Activated T-helper 2 cell treated with anti-CD3 and anti-CD28 coated beads, Interferon-gamma antibody, Interleukin-2, Interleukin-4, amounts not matched to agents 10 μg/mL and 5 μg/mL and 100 μg/mL, durations not matched to agents 14 hours and 24 hours and 36 hours (primary cell): ENCODE results near the gene DOCK1. TPM values are rescaled to one million over a fixed set of nuclear protein-coding genes. Genes with fewer than 3 reads are reported as not detected.

Experiments
- DNase-seq: peaks from one replicate; pipeline ENCODE4 v3.0.0; 2021; ENCODE audit warnings: low spot score
- H3K27ac Mint-ChIP-seq: one replicate; pipeline ENCODE4 v1.8.0; 2021; ENCODE audit warnings: mixed read lengths
- H3K27me3 Mint-ChIP-seq: one replicate; pipeline ENCODE4 v1.8.0; 2021; ENCODE audit warnings: low read depth, mixed read lengths
- H3K36me3 Mint-ChIP-seq: one replicate; pipeline ENCODE4 v1.8.0; 2021; ENCODE audit warnings: low read depth, mixed read lengths
- H3K4me1 Mint-ChIP-seq: one replicate; pipeline ENCODE4 v1.8.0; 2021; ENCODE audit warnings: low read depth, mixed read lengths
- H3K4me3 Mint-ChIP-seq: one replicate; pipeline ENCODE4 v1.8.0; 2021; ENCODE audit warnings: low read depth, mild to moderate bottlenecking, moderate library complexity, mixed read lengths
- H3K9me3 Mint-ChIP-seq: one replicate; pipeline ENCODE4 v1.8.0; 2021; ENCODE audit warnings: mixed read lengths
- intact Hi-C: fragments of 100-400 bp; cut with micrococcal nuclease; formaldehyde crosslinking; loops from one replicate; pipeline ENCODE4 v1.15.1; 2023
- total RNA-seq: library from RNA; stranded (reverse); gene quantifications from 2 replicates; pipeline ENCODE4 v1.2.3, GENCODE V29; 2022

Gene DOCK1
- total RNA-seq, 1 donor from 2014 or later: 0.59 TPM

DNA sequence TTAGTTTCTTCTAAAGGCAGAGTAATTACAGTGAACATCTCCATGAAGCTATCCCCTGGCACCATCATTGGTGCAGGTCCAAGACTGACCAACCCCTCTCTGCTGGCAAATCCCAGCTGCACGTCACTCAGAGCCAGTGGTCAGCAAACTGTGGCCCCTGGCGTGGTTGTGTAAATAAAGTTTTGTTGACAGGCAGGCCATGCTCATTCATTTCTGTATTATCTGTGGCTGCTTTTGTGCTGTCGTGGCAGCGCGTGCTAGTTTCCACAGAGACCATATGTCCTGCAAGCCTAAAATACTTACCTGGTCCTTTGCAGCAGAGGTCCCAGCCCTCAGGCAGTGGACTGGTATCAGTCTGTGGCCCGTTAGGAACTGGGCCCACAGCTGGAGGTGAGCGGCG, 526.3 kb downstream of the DOCK1 start:
- H3K36me3 Mint-ChIP-seq: no peaks in the 10 kb centered on the region
- no peaks in the 10 kb centered on the region for H3K4me1 Mint-ChIP-seq
- no peaks in the 10 kb centered on the region for H3K27me3 Mint-ChIP-seq
- H3K27ac Mint-ChIP-seq: no peak overlapping the region
- DNase-seq: no peak
- intact Hi-C loops: no loop called here
- H3K9me3 Mint-ChIP-seq: no peaks in the 10 kb centered on the region
- H3K4me3 Mint-ChIP-seq: no peak overlapping the region

GRCh38 chr10:127434006-127434405, 528.8 kb downstream of the DOCK1 start:
- Mint-ChIP-seq H3K27me3 (no peaks in the 10 kb centered on the region), H3K27ac (no peak overlapping the region), H3K4me3 (no peak overlapping the region), H3K9me3 (no peaks in the 10 kb centered on the region), H3K4me1 (no peaks in the 10 kb centered on the region), H3K36me3 (no peaks in the 10 kb centered on the region)
- DNase-seq: no peak
- intact Hi-C loops: no loop called here

- no peak overlapping the region for H3K27ac Mint-ChIP-seq
- H3K4me1 Mint-ChIP-seq: no peaks in the 10 kb centered on the region
- no peak for DNase-seq
- intact Hi-C loops: no loop called here
- no peaks in the 10 kb centered on the region for H3K36me3 Mint-ChIP-seq
- H3K4me3 Mint-ChIP-seq: no peak overlapping the region
- H3K9me3 Mint-ChIP-seq: no peaks in the 10 kb centered on the region
- no peaks in the 10 kb centered on the region for H3K27me3 Mint-ChIP-seq
These were observed 530.0 kb downstream of the DOCK1 start for GRCh38 chr10:127435246-127435645.

DNA sequence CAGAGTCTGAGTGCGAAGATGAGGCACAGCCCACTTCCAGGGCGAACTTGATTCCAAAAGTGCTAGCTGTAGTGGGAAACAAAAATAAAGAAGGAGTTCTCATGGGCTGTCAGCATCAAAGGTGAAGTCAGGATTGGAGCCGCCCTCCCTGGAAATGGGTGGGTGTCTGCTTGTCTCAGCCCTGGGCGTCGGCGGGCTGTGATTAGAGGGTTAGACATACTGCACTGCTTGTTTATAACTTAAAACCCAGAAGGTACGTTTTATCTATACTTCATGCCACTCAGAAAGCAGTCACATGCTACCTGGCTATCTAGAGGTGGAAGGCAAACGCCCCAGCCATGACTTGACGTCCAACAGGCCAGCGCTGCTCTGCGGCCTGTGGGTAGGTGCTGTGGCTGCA, 535.1 kb downstream of the DOCK1 start:
- Mint-ChIP-seq H3K36me3 (no peaks in the 10 kb centered on the region), H3K9me3 (no peaks in the 10 kb centered on the region), H3K4me1 (no peaks in the 10 kb centered on the region), H3K4me3 (no peak overlapping the region), H3K27ac (no peak overlapping the region), H3K27me3 (no peaks in the 10 kb centered on the region)
- intact Hi-C loops: no loop called here
- DNase-seq: no peak

DNA sequence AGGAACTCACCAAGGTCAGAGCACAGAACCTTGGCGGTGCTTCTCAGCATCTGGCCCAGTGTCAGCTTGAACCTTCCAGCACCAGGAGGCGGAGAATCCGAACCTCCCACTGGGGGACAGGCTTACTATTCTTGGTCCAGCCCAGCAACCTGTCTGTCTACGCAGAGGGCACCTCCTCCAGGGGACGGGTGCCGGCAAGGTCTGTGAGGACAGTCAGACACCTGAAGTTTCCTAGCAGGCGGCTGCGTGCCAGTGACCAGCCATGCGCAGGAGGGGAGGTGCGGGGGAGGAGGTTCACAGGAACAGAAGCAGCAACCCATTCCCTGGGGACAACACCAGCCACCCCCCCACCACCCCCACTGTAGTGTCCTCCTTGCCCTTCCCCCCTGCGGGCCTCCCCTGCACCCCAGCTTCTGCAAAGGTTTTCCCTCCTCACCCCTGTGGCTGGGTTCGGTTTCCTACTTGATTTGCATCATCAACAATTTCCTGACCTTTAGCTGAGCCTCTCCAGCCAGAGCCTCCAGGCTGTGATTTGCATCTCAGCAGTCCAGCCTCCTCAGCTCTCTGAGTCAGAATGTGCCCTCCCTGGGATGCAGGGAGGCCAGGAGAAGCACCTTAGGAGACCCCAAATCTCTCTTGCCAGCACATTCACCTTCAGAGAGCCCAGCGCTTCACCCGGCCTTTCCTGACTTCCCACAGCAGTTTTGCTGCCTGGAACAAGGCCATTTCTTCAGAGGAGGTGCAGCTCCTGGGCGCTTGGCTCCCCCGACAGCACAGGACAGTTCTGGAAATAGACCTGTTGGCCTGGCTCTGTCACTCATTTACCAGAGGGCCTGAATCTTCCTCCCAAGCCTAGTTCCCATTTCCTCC, 536.4 kb downstream of the DOCK1 start:
- Mint-ChIP-seq H3K9me3 (no peaks in the 10 kb centered on the region), H3K4me3 (no peak overlapping the region), H3K36me3 (no peaks in the 10 kb centered on the region), H3K4me1 (no peaks in the 10 kb centered on the region), H3K27ac (no peak overlapping the region), H3K27me3 (no peaks in the 10 kb centered on the region)
- intact Hi-C loops: no loop called here
- DNase-seq: no peak

DNA sequence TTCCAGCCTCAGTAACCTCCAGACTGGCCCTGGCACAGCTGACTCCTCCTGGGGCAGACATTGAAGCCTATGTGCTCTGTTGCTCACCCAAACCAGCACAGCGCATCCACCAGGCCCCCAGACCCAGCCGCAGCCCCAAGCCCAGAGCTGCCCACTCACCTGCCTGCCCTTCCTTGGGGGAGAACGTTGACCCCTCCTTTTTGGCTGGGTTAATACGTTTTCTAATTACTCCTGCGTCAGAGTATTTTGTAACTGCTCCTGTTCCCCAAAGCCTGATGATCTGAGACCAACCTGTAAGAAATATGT, 536.9 kb downstream of the DOCK1 start:
- H3K36me3 Mint-ChIP-seq: no peaks in the 10 kb centered on the region
- intact Hi-C loops: no loop called here
- DNase-seq: no peak

DNA sequence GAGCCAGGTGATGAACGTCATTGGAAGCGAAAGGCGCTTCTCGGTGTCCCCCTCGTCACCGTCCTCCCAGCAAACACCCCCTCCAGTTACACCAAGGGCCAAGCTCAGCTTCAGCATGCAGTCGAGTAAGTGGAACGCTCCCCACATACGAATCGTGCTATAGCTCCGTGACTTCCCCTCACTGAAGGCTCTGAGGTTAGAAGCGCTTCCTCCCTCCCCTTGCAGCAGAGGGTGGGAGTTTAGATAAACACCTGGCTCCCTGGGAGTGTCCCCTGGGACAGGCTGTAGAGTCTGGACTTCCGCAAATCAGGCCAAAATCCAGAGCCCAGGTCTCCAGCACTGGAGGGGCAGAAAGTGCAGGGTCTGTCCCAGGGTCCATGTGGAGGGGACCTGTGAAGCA, 538.9 kb downstream of the DOCK1 start:
- H3K9me3 Mint-ChIP-seq: no peaks in the 10 kb centered on the region

More for the DNA sequence above, 536.9 kb downstream of the DOCK1 start:
- Mint-ChIP-seq H3K9me3 (no peaks in the 10 kb centered on the region), H3K27me3 (no peaks in the 10 kb centered on the region), H3K4me3 (no peak overlapping the region), H3K27ac (no peak overlapping the region), H3K4me1 (no peaks in the 10 kb centered on the region)

DNA sequence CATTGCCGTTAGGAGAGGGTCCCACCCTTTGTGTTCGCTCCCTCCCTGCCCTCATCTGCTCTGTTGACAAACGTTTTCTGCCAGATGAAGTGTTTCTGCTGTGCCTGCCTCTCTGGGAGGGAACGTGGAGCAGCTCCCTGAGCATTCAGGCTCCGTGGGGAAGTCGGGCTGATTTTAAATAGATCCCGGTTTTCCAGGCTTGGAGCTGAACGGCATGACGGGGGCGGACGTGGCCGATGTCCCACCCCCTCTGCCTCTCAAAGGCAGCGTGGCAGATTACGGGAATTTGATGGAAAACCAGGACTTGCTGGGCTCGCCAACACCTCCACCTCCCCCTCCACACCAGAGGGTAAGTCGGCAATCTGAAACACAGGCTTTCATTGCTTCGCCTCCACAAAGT, 542.0 kb downstream of the DOCK1 start:
- Mint-ChIP-seq H3K9me3 (no peaks in the 10 kb centered on the region), H3K27ac (no peak overlapping the region), H3K36me3 (no peaks in the 10 kb centered on the region), H3K27me3 (no peaks in the 10 kb centered on the region), H3K4me1 (no peaks in the 10 kb centered on the region), H3K4me3 (no peak overlapping the region)
- no peak for DNase-seq
- intact Hi-C loops: no loop called here

More for the DNA sequence above, 538.9 kb downstream of the DOCK1 start:
- Mint-ChIP-seq H3K27ac (no peak overlapping the region), H3K4me1 (no peaks in the 10 kb centered on the region), H3K36me3 (no peaks in the 10 kb centered on the region), H3K4me3 (no peak overlapping the region), H3K27me3 (no peaks in the 10 kb centered on the region)
- intact Hi-C loops: no loop called here
- no peak for DNase-seq

DNA sequence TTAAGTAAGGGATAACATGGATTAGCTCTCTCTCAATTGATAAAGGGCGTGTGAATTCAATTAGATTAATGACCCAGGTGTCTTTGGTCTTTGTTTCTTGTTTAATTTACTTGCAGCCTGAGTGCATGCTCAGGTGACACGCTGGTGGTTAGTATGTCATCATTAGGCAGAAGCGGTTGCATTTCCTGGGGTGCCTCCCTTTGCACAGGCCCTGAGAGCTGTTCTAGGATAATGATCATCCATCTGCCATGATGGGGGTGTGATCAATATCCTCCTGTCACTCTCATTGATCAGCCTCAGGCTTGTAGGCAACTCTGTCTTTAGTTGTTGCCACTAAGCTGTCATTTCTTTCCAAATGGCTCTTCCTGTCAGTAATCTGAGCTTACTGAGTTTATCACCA, 544.3 kb downstream of the DOCK1 start:
- Mint-ChIP-seq H3K9me3 (no peaks in the 10 kb centered on the region), H3K36me3 (no peaks in the 10 kb centered on the region), H3K27ac (no peak overlapping the region), H3K4me1 (no peaks in the 10 kb centered on the region), H3K4me3 (no peak overlapping the region), H3K27me3 (no peaks in the 10 kb centered on the region)
- DNase-seq: no peak
- intact Hi-C loops: no loop called here

- Mint-ChIP-seq H3K27me3 (no peaks in the 10 kb centered on the region), H3K4me1 (no peaks in the 10 kb centered on the region), H3K36me3 (no peaks in the 10 kb centered on the region), H3K4me3 (no peak overlapping the region), H3K27ac (no peak overlapping the region), H3K9me3 (no peaks in the 10 kb centered on the region)
- intact Hi-C loops: no loop called here
- DNase-seq: no peak
These were observed 545.4 kb downstream of the DOCK1 start for GRCh38 chr10:127450644-127451043.

DNA sequence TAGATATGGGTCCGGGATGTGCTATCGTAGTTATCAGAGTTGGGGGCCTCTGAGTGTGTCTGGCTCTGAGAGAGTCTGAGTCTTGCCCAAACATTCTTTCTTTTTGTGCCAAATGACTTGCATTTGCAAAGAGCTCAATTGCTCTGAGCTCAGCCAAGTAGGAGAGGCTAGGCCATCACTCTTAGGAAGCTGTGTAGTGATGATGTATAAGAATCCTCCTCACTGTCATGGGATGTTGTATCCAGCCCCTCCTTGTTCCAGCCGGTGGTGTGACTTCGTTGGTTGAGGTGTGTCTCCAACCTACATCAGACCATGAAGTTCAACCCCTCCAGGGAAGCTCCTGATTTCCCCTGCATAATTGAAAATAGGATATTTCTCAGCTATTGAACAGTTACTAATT, 546.4 kb downstream of the DOCK1 start:
- Mint-ChIP-seq H3K27me3 (no peaks in the 10 kb centered on the region), H3K4me1 (no peaks in the 10 kb centered on the region), H3K27ac (no peak overlapping the region), H3K36me3 (no peaks in the 10 kb centered on the region), H3K4me3 (no peak overlapping the region), H3K9me3 (no peaks in the 10 kb centered on the region)
- no peak for DNase-seq
- intact Hi-C loops: no loop called here

DNA sequence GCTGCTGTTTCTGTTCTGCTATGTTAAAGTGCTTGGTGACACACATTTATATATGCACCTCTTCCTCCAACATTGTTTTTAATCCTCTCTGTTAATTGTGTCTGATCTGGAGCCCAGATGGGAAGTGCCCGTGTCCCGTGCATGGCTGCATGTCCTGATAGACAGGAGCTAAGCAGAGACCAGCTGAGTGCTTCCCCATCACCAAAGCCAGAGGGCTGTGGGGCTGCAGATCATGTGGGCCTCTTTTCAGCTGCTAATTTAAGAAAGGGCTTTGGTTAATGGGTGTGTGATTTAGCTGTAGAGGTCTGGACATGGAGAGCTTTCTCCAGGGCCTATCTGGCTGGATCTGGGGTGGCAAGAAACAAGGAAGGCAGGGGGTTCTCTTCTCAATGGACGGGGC, 547.3 kb downstream of the DOCK1 start:
- H3K4me3 Mint-ChIP-seq: no peak overlapping the region
- no peaks in the 10 kb centered on the region for H3K9me3 Mint-ChIP-seq
- no peaks in the 10 kb centered on the region for H3K27me3 Mint-ChIP-seq
- H3K27ac Mint-ChIP-seq: no peak overlapping the region
- H3K36me3 Mint-ChIP-seq: no peaks in the 10 kb centered on the region
- no peaks in the 10 kb centered on the region for H3K4me1 Mint-ChIP-seq
- intact Hi-C loops: no loop called here
- DNase-seq: no peak

GRCh38 chr10:127453706-127454105, 548.5 kb downstream of the DOCK1 start:
- H3K4me1 Mint-ChIP-seq: no peaks in the 10 kb centered on the region
- H3K36me3 Mint-ChIP-seq: no peaks in the 10 kb centered on the region
- H3K27ac Mint-ChIP-seq: no peak overlapping the region
- H3K9me3 Mint-ChIP-seq: no peaks in the 10 kb centered on the region
- no peak for DNase-seq
- intact Hi-C loops: no loop called here
- H3K4me3 Mint-ChIP-seq: no peak overlapping the region
- H3K27me3 Mint-ChIP-seq: no peaks in the 10 kb centered on the region

DNA sequence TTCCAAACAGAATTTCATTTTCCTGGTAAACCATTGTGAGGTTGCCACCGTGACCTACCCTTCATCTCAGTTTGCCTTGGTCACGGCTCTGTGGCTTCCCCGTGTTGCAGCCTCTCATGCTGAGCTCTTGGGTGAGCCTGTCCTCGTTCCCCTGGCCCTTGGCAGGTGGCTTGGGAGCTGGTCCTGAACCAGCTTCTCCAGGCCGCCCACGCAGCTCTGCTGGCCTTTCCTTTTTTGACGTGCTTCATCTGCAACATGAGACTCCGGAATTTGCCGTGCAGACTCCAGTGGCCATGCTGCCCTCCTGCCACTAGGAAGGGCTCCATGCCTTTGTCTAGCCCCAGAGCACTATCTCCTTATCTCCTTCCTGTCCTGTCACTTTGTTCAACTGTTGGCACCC, 550.9 kb downstream of the DOCK1 start:
- no peaks in the 10 kb centered on the region for H3K4me1 Mint-ChIP-seq
- no peak for DNase-seq
- no peaks in the 10 kb centered on the region for H3K9me3 Mint-ChIP-seq
- intact Hi-C loops: no loop called here
- no peak overlapping the region for H3K27ac Mint-ChIP-seq
- no peak overlapping the region for H3K4me3 Mint-ChIP-seq
- no peaks in the 10 kb centered on the region for H3K27me3 Mint-ChIP-seq
- H3K36me3 Mint-ChIP-seq: no peaks in the 10 kb centered on the region
